RWPE1 (cell line): Measurements from ENCODE around the gene FGL2.
"Not testable (repeated sequence)": the region's sequence is repeated elsewhere in the genome, so short reads cannot be mapped to it uniquely, and the experiment has no call there.

Experiments used
- CTCF ChIA-PET: fragments of 350-600 bp; sonication (Branson Sonifier 250); formaldehyde crosslinking; extraction: SDS; loops from one replicate; lab custom pipeline; 2021; lab: Yijun Ruan, JAX
- POLR2A ChIA-PET: fragments of 400-600 bp; formaldehyde crosslinking; extraction: SDS; loops from one replicate; lab custom pipeline; 2020; ENCODE audit warnings: antibody characterized with exemption; ENCODE audit not compliant: low non-redundant PET; lab: Yijun Ruan, JAX
- DNase-seq: peaks from one replicate; pipeline ENCODE4 v3.0.0; 2012; ENCODE audit warnings: low spot score
- H3K27ac ChIP-seq: fragments of 450-650 bp; 2 replicates; pipeline ENCODE4 v1.5.1; 2017
- TF ChIP-seq, protein P1 (sequence below): fragments of 450-650 bp; conservative IDR thresholded peaks from 2 replicates; pipeline ENCODE4 v1.5.1; 2017; ENCODE audit warnings: low read depth, mild to moderate bottlenecking

Gene FGL2

GRCh38 chr7:77232467-77232866 is 32.8 kb upstream of the FGL2 start:
- POLR2A ChIA-PET = no interaction called here
- CTCF ChIA-PET = interaction anchor here (0.6 to 0.7 kb wide), 2 partner anchors 46 to 1028 kb away, joined by 3 to 4 read pairs; no protein-coding TSS in a partner anchor
- TF ChIP-seq, protein P1, sequence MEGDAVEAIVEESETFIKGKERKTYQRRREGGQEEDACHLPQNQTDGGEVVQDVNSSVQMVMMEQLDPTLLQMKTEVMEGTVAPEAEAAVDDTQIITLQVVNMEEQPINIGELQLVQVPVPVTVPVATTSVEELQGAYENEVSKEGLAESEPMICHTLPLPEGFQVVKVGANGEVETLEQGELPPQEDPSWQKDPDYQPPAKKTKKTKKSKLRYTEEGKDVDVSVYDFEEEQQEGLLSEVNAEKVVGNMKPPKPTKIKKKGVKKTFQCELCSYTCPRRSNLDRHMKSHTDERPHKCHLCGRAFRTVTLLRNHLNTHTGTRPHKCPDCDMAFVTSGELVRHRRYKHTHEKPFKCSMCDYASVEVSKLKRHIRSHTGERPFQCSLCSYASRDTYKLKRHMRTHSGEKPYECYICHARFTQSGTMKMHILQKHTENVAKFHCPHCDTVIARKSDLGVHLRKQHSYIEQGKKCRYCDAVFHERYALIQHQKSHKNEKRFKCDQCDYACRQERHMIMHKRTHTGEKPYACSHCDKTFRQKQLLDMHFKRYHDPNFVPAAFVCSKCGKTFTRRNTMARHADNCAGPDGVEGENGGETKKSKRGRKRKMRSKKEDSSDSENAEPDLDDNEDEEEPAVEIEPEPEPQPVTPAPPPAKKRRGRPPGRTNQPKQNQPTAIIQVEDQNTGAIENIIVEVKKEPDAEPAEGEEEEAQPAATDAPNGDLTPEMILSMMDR = no peak

GRCh38 chr7:77228795-77229194 is 29.2 kb upstream of the FGL2 start:
- H3K27ac ChIP-seq, CTCF ChIA-PET, DNase-seq, POLR2A ChIA-PET: not testable (repeated sequence)

More at GRCh38 chr7:77232467-77232866, 32.8 kb upstream of the FGL2 start:
- DNase-seq = no peak
- H3K27ac ChIP-seq = no peak overlapping the region

DNA sequence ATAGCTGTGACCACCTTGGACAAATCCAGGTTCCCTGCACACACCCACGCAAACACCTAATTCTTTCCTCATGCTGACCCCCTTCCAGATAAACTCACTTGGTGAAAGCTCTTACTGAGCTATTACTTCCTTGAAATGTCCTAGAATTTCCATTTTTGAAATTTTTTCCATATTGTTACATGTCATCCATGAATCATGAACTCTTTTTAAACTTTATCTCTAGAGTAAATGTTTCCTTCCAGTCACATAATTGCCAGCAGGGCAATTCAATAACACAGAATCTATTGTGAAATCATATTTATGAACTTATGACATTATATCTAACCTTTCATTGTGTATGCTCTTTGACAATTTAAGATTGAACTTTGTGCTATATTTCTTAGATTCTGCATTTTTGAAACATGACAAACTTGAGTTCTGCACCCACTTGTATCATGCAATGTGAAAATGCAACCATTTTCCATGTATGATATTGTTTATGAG is 26.8 kb upstream of the FGL2 start:
- POLR2A ChIA-PET = no interaction called here
- DNase-seq = no peak
- H3K27ac ChIP-seq = no peak overlapping the region
- CTCF ChIA-PET = interaction anchor here (0.7 kb wide), 2 partner anchors 21 to 463 kb away, joined by 3 read pairs; no protein-coding TSS in a partner anchor
- TF ChIP-seq, protein P1 = no peak

- no peak overlapping the region for H3K27ac ChIP-seq
- TF ChIP-seq, protein P1 = no peak
- POLR2A ChIA-PET = no interaction called here
- DNase-seq = no peak
- CTCF ChIA-PET = no interaction called here
Measured at GRCh38 chr7:77223261-77223660, 23.6 kb upstream of the FGL2 start.

DNA sequence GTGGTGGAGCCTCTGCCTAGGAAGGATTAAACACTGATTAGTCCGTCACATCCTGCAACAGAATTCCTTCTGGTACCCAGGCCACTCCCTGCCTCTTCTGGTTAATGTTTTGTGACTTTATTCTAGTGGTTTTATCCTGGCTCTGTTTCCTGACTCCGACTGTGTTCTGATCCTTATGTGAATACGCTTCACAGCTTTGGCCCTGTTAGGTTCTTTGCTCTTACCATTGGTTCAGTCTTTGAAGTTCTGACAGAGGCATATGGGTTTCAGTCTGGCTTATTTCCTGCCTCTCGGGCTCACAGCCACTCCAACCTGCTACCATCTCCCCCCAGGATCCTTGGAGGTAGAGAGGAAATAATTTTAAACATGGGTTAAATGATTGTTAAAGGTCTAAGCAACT is 23.2 kb upstream of the FGL2 start:
- ChIA-PET CTCF (no interaction called here), POLR2A (no interaction called here)
- TF ChIP-seq, protein P1 = no peak
- no peak overlapping the region for H3K27ac ChIP-seq
- no peak for DNase-seq

DNA sequence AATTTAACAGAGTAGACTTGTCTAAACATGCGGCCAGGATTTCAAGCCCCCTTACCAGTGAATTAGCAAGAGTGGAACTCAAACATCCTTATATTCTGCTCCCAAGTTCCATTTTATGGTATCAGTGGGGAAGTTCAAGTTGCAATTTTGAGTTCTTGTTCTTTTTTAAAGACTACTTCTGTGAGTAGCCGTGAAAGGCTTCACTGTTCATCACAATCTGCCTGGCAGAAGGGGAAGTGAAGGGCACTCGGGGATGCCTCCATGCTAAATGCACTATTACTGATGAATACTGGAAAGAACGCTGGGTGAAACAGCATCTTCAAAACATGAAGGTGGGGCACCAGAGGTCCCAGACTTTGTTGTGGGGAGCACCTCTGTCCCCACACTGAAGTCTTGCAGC is 22.4 kb upstream of the FGL2 start:
- DNase-seq = no peak
- CTCF ChIA-PET = no interaction called here
- H3K27ac ChIP-seq = no peak overlapping the region
- TF ChIP-seq, protein P1 = no peak
- POLR2A ChIA-PET = interaction anchor here (0.5 kb wide), 1 partner anchor 44 kb away, joined by 6 read pairs; no protein-coding TSS in a partner anchor

DNA sequence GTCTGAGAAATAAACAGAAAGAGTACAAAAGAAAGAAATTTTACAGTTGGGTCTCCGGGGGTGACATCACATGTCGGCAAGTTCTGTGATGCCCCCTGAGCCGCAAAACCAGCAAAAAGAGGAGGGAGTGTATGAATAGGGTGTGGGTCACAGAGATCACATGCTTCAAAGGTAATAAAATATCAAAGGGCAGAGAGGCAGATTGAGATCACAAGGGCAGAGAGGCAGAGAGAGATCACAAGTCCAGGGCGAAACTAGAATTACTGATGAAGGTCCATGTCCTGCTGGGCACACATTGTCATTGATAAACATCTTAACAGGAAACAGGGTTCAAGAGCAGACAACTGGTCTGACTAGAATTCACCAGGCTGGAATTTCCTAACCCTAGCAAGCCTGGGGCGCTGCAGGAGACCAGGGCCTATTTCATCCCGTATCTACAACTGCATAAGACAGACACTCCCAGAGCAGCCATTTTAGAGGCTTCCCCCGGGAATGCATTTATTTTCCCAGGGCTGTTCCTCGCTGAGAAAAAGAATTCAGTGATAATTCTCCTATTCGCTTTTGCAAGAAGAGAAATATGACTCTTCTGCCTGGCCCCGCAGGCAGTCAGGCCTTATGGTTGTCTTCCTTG is 20.2 kb upstream of the FGL2 start:
- H3K27ac ChIP-seq, POLR2A ChIA-PET, DNase-seq, CTCF ChIA-PET: not testable (repeated sequence)
